HCT116 (cell line): ENCODE data around the gene CRYGA. TPM values are rescaled to one million over a fixed set of nuclear protein-coding genes. Genes with fewer than 3 reads are reported as not detected.

ENCODE experiments used
- ATAC-seq: fragments of 200-7000 bp; cut with Tn5 transposase; 2 replicates; pipeline ENCODE4 v1.9.1; 2020; ENCODE audit warnings: mild to moderate bottlenecking, moderate library complexity
- BruUV-seq: library from RNA; stranded (reverse); fragments of 400-500 nt; replicated peaks from 2 replicates; lab custom pipeline; 2021; lab: Mats Ljungman, UMichigan
- CTCF ChIA-PET: fragments of 300-600 bp; sonication (Branson Sonifier 250); formaldehyde crosslinking; loops from one replicate; lab custom pipeline; 2021; ENCODE audit warnings: antibody characterized with exemption; lab: Charles Lee
- POLR2A ChIA-PET: fragments of 300-600, 350-600 bp; sonication (Branson Sonifier 250); formaldehyde crosslinking; loops from one replicate; lab custom pipeline; 2021; ENCODE audit warnings: antibody characterized with exemption; lab: Charles Lee
- RAD21 ChIA-PET, 2 experiments: fragments of 300-600 bp; sonication (Branson Sonifier 250); formaldehyde crosslinking; loops; one replicate each; lab custom pipeline; 2023; ENCODE audit warnings: low total read pairs in 2 of 2; ENCODE audit not compliant: uncharacterized antibody in 2 of 2, unreplicated experiment in 2 of 2, low non-redundant PET in 1 of 2; lab: Charles Lee
- DNase-seq: peaks from one replicate; pipeline ENCODE4 v3.0.0-alpha.2; 2010; ENCODE audit warnings: low read depth, low spot score
- H2AFZ ChIP-seq: fragments of 200-600 bp; shearing (Covaris generic), sonication (generic); 2 replicates; pipeline ENCODE4 v1.6.1; 2017; ENCODE audit warnings: low read depth, mixed run types, mixed read lengths, antibody characterized with exemption, low read length; ENCODE audit not compliant: poor library complexity, severe bottlenecking
- H3K27ac ChIP-seq: 2 replicates; pipeline ENCODE4 v1.5.1; 2012; ENCODE audit warnings: low read depth, low read length
- H3K27me3 ChIP-seq: fragments of 200-600 bp; sonication (generic); 2 replicates; pipeline ENCODE4 v1.6.1; 2016; ENCODE audit warnings: mixed run types, low read length, mixed read lengths; ENCODE audit not compliant: insufficient read depth
- H3K36me3 ChIP-seq, 2 experiments: fragments of 200-500 bp in 1 of 2; fragments of 200-600 bp in 1 of 2; sonication (Bioruptor generic) in 1 of 2; sonication (generic) in 1 of 2; 2 replicates each; pipeline versions ENCODE4 v1.5.1 to v1.6.1; 2014 to 2016; ENCODE audit warnings: low read length in 2 of 2, inconsistent platforms in 1 of 2, mixed read lengths in 1 of 2, mixed run types in 1 of 2; ENCODE audit not compliant: insufficient read depth in 2 of 2, control insufficient read depth in 1 of 2
- H3K4me1 ChIP-seq, 2 experiments: fragments of 200-600 bp in 1 of 2; sonication (generic) in 1 of 2; 2 replicates each; pipeline versions ENCODE4 v1.5.1 to v1.6.1; 2012 to 2017; ENCODE audit warnings: low read length in 2 of 2, inconsistent platforms in 1 of 2, mild to moderate bottlenecking in 1 of 2, mixed read lengths in 1 of 2, mixed run types in 1 of 2, moderate library complexity in 1 of 2; ENCODE audit not compliant: insufficient read depth in 2 of 2, control insufficient read depth in 1 of 2
- H3K4me2 ChIP-seq: fragments of 200-600 bp; sonication (generic); 2 replicates; pipeline ENCODE4 v1.6.1; 2017; ENCODE audit warnings: mixed run types, low read length, mixed read lengths
- H3K4me3 ChIP-seq, 2 experiments: fragments of 200-600 bp in 1 of 2; sonication (generic) in 1 of 2; replicated peaks in 1 of 2; 2 replicates each; pipeline ENCODE4 v1.5.1; 2011 to 2016; ENCODE audit warnings: low read length in 2 of 2, control low read depth in 1 of 2, low read depth in 1 of 2, mild to moderate bottlenecking in 1 of 2, mixed read lengths in 1 of 2, mixed run types in 1 of 2
- H3K79me2 ChIP-seq: fragments of 200-600 bp; sonication (generic); 2 replicates; pipeline ENCODE4 v1.6.1; 2017; ENCODE audit warnings: mild to moderate bottlenecking, mixed run types, low read length, moderate library complexity, mixed read lengths; ENCODE audit not compliant: insufficient read depth
- H3K9ac ChIP-seq: fragments of 200-600 bp; sonication (generic); 2 replicates; pipeline ENCODE4 v1.6.1; 2016; ENCODE audit warnings: low read length, mixed read lengths
- H3K9me2 ChIP-seq: fragments of 200-600 bp; sonication (generic), shearing (Covaris generic); 2 replicates; pipeline ENCODE4 v1.6.1; 2017; ENCODE audit warnings: mixed run types, mild to moderate bottlenecking, moderate library complexity; ENCODE audit not compliant: insufficient read depth
- H3K9me3 ChIP-seq, 2 experiments: fragments of 200-500 bp in 1 of 2; fragments of 200-600 bp in 1 of 2; sonication (Bioruptor generic) in 1 of 2; sonication (generic) in 1 of 2; 2 replicates each; pipeline ENCODE4 v1.6.1; 2014 to 2017; ENCODE audit warnings: low read length in 2 of 2, mixed read lengths in 2 of 2, inconsistent platforms in 1 of 2, low read depth in 1 of 2, mild to moderate bottlenecking in 1 of 2, mixed run types in 1 of 2, moderate library complexity in 1 of 2; ENCODE audit not compliant: control insufficient read depth in 1 of 2, insufficient read depth in 1 of 2
- H4K20me1 ChIP-seq: fragments of 200-600 bp; sonication (generic), shearing (Covaris generic); 2 replicates; pipeline ENCODE4 v1.6.1; 2017; ENCODE audit warnings: mixed run types, mild to moderate bottlenecking, moderate library complexity; ENCODE audit not compliant: insufficient read depth
- CBX3 ChIP-seq: IDR thresholded peaks from 2 replicates; pipeline ENCODE4 v1.6.1; 2012; ENCODE audit warnings: low read depth
- CEBPB ChIP-seq: IDR thresholded peaks from 2 replicates; pipeline ENCODE4 v1.6.1; 2012; ENCODE audit warnings: low read depth
- ELF1 ChIP-seq: IDR thresholded peaks from 2 replicates; pipeline ENCODE4 v1.6.1; 2012; ENCODE audit warnings: low read depth, borderline replicate concordance
- EZH2phosphoT487 ChIP-seq: fragments of 200-600 bp; IDR thresholded peaks from 2 replicates; pipeline ENCODE4 v1.6.1; 2018; ENCODE audit warnings: antibody characterized with exemption, borderline replicate concordance
- FOSL1 ChIP-seq: IDR thresholded peaks from 2 replicates; pipeline ENCODE4 v1.6.1; 2012; ENCODE audit warnings: low read depth
- JUND ChIP-seq: IDR thresholded peaks from 2 replicates; pipeline ENCODE4 v1.6.1; 2012
- POLR2A ChIP-seq: IDR thresholded peaks from 2 replicates; pipeline ENCODE4 v1.7.0; 2011; ENCODE audit warnings: borderline replicate concordance; ENCODE audit not compliant: insufficient read depth, insufficient read length; ENCODE audit errors: extremely low read depth
- POLR2AphosphoS5 ChIP-seq: IDR thresholded peaks from 2 replicates; pipeline ENCODE4 v1.6.1; 2011; ENCODE audit warnings: mild to moderate bottlenecking, low read depth, low read length, moderate library complexity
- RAD21 ChIP-seq: IDR thresholded peaks from 2 replicates; pipeline ENCODE4 v1.6.1; 2012; ENCODE audit warnings: low read depth, mild to moderate bottlenecking
- REST ChIP-seq: IDR thresholded peaks from 2 replicates; pipeline ENCODE4 v1.6.1; 2012; ENCODE audit warnings: low read depth
- SIN3A ChIP-seq: IDR thresholded peaks from 2 replicates; pipeline ENCODE4 v1.6.1; 2012; ENCODE audit warnings: low read depth
- SP1 ChIP-seq: IDR thresholded peaks from 2 replicates; pipeline ENCODE4 v1.6.1; 2012; ENCODE audit warnings: low read depth
- SRF ChIP-seq: IDR thresholded peaks from 2 replicates; pipeline ENCODE4 v1.6.1; 2012; ENCODE audit warnings: low read depth
- TCF7L2 ChIP-seq: IDR thresholded peaks from 2 replicates; pipeline ENCODE4 v1.7.0; 2011; ENCODE audit warnings: borderline replicate concordance, inconsistent platforms; ENCODE audit not compliant: insufficient read depth, insufficient read length; ENCODE audit errors: extremely low read depth
- YY1 ChIP-seq: IDR thresholded peaks from 2 replicates; pipeline ENCODE4 v1.6.1; 2011; ENCODE audit warnings: low read length, low read depth, moderate library complexity, mild to moderate bottlenecking; ENCODE audit not compliant: insufficient replicate concordance; ENCODE audit errors: extremely low read depth
- ZFX ChIP-seq: fragments of 450-650 bp; IDR thresholded peaks from 2 replicates; pipeline ENCODE4 v1.6.1; 2017
- ZNF274 ChIP-seq: fragments of 200-500 bp; sonication (Bioruptor generic); IDR thresholded peaks from 2 replicates; pipeline ENCODE4 v1.6.1; 2014; ENCODE audit warnings: mild to moderate bottlenecking, low read depth, low read length, inconsistent platforms
- intact Hi-C: fragments of 100-400 bp; cut with micrococcal nuclease; formaldehyde crosslinking; loops from 2 replicates; pipeline ENCODE4 v1.10.0; 2022
- total RNA-seq: library from RNA; stranded (reverse); gene quantifications from one replicate; pipeline ENCODE4 v1.2.1, GENCODE V29; 2021; ENCODE audit not compliant: unreplicated experiment
- TF ChIP-seq, protein P1 (sequence below): IDR thresholded peaks from 2 replicates; pipeline ENCODE4 v1.6.1; 2011; ENCODE audit warnings: mild to moderate bottlenecking, low read length, moderate library complexity; ENCODE audit not compliant: insufficient replicate concordance; ENCODE audit errors: extremely low read depth
- TF ChIP-seq, protein P2 (sequence below), 3 experiments: fragments of 200-600 bp in 1 of 3; sonication (generic) in 1 of 3; IDR thresholded peaks in 2 of 3; conservative IDR thresholded peaks in 1 of 3; 2 replicates each; pipeline ENCODE4 v1.5.1; 2012 to 2017; ENCODE audit warnings: low read depth in 2 of 3, low read length in 2 of 3, antibody characterized with exemption in 1 of 3, borderline replicate concordance in 1 of 3, control low read depth in 1 of 3, mild to moderate bottlenecking in 1 of 3, mixed read lengths in 1 of 3, mixed run types in 1 of 3, moderate library complexity in 1 of 3; ENCODE audit not compliant: insufficient read depth in 1 of 3
- TF ChIP-seq, protein P3 (sequence below): IDR thresholded peaks from 2 replicates; pipeline ENCODE4 v1.6.1; 2012

CRYGA gene
- total RNA-seq, 1 experiment from 2014 or later: not detected

- no TSS peak for BruUV-seq
- Histone ChIP-seq H3K4me1 (peaks cover 5 to 24% of the 10 kb centered on the region in 2 experiments; a peak in 3 of 4 replicates), H3K36me3 (no peaks in the 10 kb centered on the region), H3K4me3 (no peak overlapping the region), H4K20me1 (no peaks in the 10 kb centered on the region), H3K27me3 (no peaks in the 10 kb centered on the region), H3K9ac (no peak overlapping the region), H3K9me3 (no peaks in the 10 kb centered on the region), H3K79me2 (no peaks in the 10 kb centered on the region), H3K4me2 (no peak overlapping the region), H3K27ac (no peak overlapping the region), H3K9me2 (no peaks in the 10 kb centered on the region), H2AFZ (no peak overlapping the region)
- intact Hi-C loops: loop anchor here (2.0 kb wide), 1 partner anchor 81 kb away; the partner anchor contains the start of gene IDH1
- ATAC-seq (no peak), DNase-seq (no peak)
- RAD21 ChIA-PET: no interaction called here
- TF ChIP-seq SRF (no peak), ELF1 (no peak), POLR2AphosphoS5 (no peak), EZH2phosphoT487 (no peak), TCF7L2 (no peak), RAD21 (no peak), REST (no peak), ZFX (no peak), SIN3A (no peak), ZNF274 (no peak), YY1 (no peak), CBX3 (no peak), CEBPB (no peak), FOSL1 (no peak), SP1 (no peak), JUND (no peak), POLR2A (no peak)
- TF ChIP-seq, protein P1, sequence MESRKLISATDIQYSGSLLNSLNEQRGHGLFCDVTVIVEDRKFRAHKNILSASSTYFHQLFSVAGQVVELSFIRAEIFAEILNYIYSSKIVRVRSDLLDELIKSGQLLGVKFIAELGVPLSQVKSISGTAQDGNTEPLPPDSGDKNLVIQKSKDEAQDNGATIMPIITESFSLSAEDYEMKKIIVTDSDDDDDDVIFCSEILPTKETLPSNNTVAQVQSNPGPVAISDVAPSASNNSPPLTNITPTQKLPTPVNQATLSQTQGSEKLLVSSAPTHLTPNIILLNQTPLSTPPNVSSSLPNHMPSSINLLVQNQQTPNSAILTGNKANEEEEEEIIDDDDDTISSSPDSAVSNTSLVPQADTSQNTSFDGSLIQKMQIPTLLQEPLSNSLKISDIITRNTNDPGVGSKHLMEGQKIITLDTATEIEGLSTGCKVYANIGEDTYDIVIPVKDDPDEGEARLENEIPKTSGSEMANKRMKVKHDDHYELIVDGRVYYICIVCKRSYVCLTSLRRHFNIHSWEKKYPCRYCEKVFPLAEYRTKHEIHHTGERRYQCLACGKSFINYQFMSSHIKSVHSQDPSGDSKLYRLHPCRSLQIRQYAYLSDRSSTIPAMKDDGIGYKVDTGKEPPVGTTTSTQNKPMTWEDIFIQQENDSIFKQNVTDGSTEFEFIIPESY: no peak
- TF ChIP-seq, protein P2, sequence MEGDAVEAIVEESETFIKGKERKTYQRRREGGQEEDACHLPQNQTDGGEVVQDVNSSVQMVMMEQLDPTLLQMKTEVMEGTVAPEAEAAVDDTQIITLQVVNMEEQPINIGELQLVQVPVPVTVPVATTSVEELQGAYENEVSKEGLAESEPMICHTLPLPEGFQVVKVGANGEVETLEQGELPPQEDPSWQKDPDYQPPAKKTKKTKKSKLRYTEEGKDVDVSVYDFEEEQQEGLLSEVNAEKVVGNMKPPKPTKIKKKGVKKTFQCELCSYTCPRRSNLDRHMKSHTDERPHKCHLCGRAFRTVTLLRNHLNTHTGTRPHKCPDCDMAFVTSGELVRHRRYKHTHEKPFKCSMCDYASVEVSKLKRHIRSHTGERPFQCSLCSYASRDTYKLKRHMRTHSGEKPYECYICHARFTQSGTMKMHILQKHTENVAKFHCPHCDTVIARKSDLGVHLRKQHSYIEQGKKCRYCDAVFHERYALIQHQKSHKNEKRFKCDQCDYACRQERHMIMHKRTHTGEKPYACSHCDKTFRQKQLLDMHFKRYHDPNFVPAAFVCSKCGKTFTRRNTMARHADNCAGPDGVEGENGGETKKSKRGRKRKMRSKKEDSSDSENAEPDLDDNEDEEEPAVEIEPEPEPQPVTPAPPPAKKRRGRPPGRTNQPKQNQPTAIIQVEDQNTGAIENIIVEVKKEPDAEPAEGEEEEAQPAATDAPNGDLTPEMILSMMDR (IDR thresholded peaks at IDR 0.05 in 2 of 3, conservative IDR thresholded peaks at IDR 0.05 in 1 of 3; ENCODE audit: borderline replicate concordance in 1 of 3, insufficient read depth in 1 of 3, low read depth in 2 of 3, low read length in 2 of 3): no peak
- TF ChIP-seq, protein P3, sequence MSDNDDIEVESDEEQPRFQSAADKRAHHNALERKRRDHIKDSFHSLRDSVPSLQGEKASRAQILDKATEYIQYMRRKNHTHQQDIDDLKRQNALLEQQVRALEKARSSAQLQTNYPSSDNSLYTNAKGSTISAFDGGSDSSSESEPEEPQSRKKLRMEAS: no peak
- POLR2A ChIA-PET: no interaction called here
- CTCF ChIA-PET: interaction anchor here (1.7 to 2.7 kb wide), 4 partner anchors 9 to 102 kb away, joined by 3 to 24 read pairs (median 10); partner anchors contain the start of gene IDH1
Observed at GRCh38 chr2:208174144-208174543, 10.8 kb upstream of the CRYGA start.
